ENCODE data around the gene HS3ST3A1.

DNA sequence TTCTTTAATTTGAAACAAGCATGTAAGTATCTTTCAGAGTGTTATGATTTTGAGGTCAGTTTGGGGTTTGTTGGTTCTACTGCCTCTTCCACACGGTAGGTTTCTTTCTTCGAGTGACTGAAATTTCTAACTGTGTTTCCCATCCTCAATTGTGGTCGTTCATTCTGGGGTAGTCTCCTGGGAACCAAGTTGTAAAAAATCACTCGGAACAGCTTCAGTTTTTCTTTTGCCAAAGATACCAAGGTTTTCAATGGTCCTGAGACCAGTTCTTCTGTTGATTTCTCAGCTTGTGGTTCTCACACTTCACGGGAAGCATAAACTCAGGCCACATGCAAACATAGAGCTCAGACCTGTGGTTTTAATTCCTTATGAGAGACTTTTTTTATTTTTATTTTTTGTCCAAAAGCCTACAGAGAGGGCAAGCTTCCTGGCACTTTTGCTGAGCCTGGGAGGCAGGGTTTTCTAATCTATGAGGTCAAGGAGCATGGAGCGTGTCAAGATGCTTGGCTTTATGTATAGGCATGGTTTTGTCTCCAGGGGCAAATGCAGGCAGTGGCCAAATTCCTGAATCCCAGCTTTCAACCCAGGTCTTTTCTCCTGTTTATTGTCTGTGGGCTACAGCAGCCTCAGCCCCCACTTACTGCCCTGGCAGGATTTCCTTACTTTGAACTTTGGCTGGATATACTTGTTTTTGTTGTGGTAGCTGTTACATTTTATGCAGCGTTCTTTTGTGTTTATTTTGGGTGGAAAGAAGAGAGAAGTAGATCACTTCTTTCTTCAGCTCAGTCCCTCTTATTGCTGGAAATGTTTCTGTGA is 32.9 kb downstream of the HS3ST3A1 start:
- no peak for TF ChIP-seq POLR2A (IDR thresholded peaks at IDR 0.05)
- TF ChIP-seq POLR2AphosphoS5 (IDR thresholded peaks at IDR 0.05; ENCODE audit: insufficient read depth in 1 of 2, low read depth in 1 of 2): no peak
- TF ChIP-seq, protein P1, sequence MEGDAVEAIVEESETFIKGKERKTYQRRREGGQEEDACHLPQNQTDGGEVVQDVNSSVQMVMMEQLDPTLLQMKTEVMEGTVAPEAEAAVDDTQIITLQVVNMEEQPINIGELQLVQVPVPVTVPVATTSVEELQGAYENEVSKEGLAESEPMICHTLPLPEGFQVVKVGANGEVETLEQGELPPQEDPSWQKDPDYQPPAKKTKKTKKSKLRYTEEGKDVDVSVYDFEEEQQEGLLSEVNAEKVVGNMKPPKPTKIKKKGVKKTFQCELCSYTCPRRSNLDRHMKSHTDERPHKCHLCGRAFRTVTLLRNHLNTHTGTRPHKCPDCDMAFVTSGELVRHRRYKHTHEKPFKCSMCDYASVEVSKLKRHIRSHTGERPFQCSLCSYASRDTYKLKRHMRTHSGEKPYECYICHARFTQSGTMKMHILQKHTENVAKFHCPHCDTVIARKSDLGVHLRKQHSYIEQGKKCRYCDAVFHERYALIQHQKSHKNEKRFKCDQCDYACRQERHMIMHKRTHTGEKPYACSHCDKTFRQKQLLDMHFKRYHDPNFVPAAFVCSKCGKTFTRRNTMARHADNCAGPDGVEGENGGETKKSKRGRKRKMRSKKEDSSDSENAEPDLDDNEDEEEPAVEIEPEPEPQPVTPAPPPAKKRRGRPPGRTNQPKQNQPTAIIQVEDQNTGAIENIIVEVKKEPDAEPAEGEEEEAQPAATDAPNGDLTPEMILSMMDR (IDR thresholded peaks at IDR 0.05): no peak

Measured in vagina (tissue), 2 donors.